HG03060 (cell line): Measurements from ENCODE around the gene MYO1C.
"Not testable (repeated sequence)": the region's sequence is repeated elsewhere in the genome, so short reads cannot be mapped to it uniquely, and the experiment has no call there.

ENCODE experiments used
- ATAC-seq: cut with Tn5 transposase; IDR thresholded peaks from one replicate; pipeline ENCODE4 v1.9.1; 2021; ENCODE audit warnings: low read depth, moderate number of reproducible peaks; ENCODE audit not compliant: unreplicated experiment

MYO1C gene

GRCh38 chr17:1469231-1469852 is 23.1 kb downstream of the MYO1C start:
- ATAC-seq = no peak

GRCh38 chr17:1467898-1468492 is 24.5 kb downstream of the MYO1C start:
- no peak for ATAC-seq

- ATAC-seq = no peak
Observed at GRCh38 chr17:1467258-1467657, 25.2 kb downstream of the MYO1C start.

- no peak for ATAC-seq
Observed at GRCh38 chr17:1464186-1464585, 28.3 kb downstream of the MYO1C start.

GRCh38 chr17:1462164-1463112 is 30.0 kb downstream of the MYO1C start:
- ATAC-seq = no peak

DNA sequence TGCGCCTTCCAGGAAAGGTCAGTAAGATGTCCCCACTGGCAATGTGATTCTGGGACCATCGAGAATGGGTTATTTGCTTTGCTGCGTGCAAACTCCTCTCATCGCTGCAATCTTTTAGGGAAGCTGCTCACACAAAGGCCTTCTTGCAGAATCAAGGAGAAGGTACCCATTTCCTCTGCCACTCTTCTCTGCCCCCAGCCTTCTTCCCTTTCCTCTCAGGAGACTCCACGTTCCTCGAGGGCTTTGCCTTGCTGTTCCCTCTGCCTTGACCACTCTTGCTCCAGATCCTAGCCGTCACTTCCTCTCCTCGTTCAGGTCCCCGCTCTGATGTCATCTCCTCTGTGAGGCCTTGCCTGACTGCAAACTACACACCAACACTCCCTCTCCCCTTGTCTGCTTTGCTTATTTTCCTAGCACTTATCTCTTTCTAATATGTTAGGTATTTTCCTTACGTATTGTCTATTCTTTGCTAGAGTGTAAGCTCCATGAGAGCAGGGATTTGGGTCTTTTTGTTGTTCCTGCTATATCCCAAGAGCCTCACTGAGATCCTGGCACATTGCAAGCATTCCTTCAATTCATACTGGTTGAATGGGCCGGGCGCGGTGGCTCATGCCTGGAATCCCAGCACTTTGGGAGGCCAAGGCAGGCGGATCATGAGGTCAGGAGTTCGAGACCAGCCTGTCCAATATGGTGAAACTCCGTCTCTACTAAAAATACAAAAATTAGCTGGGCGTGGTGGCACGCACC is 31.1 kb downstream of the MYO1C start:
- ATAC-seq = no peak

DNA sequence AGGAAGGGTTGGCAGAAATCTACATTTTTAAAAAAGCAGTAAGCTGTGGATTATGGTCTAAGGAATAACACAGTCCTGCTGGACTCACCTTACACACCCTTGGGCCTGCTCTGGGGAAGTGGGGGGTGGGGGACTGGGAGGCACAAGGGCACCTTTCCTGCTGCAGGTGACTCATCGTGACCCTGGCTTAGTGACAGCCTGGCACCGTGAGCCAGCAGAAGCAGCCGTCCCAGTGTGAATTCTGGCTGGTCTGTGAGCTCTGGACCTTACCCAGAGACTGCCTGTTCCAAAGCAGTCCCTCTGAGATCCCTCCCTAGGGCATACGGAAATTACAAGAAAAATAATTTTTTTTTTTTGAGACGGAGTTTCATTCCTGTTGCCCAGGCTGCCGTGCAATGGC is 32.3 kb downstream of the MYO1C start:
- ATAC-seq = no peak

DNA sequence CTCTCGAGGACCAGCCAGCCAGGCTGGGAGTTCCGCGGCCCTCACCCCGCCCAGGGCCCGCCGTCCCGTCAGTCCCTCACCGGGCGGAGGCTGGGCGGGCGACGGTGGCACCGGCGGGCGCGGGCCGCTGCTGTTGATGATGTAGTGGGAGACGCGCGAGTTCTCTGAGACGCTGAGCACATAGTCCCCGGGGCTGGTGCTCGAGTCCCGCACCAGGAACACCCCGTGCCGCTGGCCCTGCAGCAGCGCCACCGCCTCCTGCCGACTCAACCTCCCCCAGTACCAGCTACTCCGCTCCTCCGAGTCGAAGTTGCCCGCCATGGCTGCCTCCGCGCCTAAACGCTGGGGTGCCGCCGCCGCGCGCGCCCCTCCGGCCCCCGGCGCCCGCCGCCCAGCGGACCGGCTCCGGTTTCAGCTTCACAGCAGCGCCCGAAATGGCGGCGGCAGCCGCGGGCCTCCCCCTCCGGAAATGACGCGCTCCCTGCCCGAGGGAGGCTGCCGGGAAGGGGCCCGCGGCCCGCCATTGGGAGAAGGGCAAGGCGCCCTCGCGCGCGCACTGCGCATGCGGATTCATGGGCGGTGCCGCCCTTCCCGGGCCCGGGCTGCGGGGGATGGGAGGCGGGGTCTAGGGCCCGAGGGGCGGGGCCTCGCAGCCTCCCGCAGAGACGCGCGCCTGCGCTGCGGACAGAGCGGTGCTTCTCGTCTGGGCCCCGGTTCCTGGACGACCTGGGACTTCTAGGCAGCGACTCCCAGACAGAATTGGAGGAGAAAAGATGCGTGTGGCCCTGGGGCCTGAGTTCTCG is 36.5 kb downstream of the MYO1C start, which contains the start of gene CRK:
Gene CRK, minus strand, starts transcription at position 436 of the 803 bp plus-strand sequence. Its CDS starts 115 bp downstream, at position 321.
- ATAC-seq = no peak

GRCh38 chr17:1455291-1455796 is 37.1 kb downstream of the MYO1C start:
- ATAC-seq = no peak

GRCh38 chr17:1454541-1454940 is 37.9 kb downstream of the MYO1C start:
- no peak for ATAC-seq

GRCh38 chr17:1453694-1454093 is 38.8 kb downstream of the MYO1C start:
- ATAC-seq = not testable (repeated sequence)

GRCh38 chr17:1452836-1453235 is 39.6 kb downstream of the MYO1C start:
- no peak for ATAC-seq

DNA sequence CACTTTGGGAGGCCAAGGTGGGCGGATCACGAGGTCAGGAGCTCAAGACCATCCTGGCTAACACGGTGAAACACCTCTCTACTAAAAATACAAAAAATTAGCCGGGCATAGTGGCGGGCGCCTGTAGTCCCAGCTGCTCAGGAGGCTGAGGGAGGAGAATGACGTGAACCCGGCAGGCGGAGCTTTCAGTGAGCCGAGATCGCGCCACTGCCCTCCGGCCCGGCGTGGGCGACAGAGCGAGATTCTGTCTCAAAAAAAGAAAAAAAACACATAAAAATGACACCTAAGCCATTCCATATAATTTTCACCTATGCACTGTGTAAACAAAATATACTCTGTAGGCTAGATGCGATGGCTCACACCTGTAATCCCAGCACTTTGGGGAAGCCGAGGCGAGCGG is 42.2 kb downstream of the MYO1C start:
- not testable (repeated sequence) for ATAC-seq

GRCh38 chr17:1449412-1449967 is 43.0 kb downstream of the MYO1C start:
- no peak for ATAC-seq

DNA sequence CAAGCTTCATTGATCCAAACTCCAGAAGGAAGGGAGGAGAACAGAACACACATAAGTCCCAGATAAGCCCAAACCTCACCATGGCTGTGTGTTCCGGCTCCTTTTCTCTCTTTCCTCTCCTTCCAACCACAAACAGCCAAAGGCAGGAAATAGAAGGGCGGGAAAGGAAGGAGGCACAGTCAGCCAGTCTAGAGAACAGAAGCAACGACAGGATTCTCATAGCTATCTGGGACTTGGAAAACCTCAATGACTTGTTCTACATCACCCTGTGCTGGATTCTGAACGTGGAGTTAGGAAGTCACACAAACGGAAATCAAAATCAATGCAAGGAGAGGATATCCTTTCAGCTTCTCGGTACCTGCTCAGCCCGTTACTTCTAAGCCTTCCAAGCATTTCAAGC is 45.4 kb downstream of the MYO1C start:
- no peak for ATAC-seq

- no peak for ATAC-seq
Observed at GRCh38 chr17:1446201-1446600, 46.3 kb downstream of the MYO1C start.

DNA sequence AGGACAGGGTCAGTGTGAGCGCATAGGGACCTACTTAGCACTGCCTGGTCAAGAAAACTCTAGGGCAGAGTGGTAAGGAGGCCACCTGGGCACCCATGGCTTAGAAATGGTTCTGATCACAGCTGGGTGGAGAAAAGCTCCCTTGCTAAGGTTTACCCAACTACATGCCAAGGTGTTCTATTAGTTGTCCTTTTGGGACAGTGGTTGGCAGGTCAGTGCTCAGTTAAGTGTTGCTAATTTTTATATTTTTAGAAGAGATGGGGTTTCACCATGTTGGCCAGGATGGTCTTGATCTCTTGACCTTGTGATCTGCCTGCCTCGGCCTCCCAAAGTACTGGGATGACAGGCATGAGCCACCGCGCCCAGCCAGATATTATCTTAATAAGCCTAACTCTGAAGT is 46.8 kb downstream of the MYO1C start:
- ATAC-seq = not testable (repeated sequence)

- not testable (repeated sequence) for ATAC-seq
Observed at GRCh38 chr17:1442721-1443120, 49.8 kb downstream of the MYO1C start.

DNA sequence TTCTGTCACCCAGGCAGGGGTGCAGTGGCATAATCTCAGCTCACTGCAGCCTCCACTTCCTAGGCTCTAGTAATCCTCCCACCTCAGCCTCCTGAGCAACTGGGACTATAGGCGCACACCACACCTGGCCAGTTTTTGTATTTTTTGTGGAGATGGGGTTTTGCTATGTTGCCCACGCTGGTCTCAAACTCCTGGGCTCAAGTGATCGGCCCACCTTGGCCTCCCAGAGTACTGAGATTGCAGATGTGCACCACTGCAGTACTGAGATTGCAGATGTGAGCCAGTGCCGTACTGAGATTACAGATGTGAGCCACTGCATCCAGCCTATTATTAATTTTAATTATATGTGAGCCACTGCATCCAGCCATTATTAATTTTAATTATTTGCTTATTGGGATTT is 50.3 kb downstream of the MYO1C start:
- ATAC-seq = no peak
